ENCODE measurements around the gene TRIM52.
"Not testable (repeated sequence)": the region's sequence is repeated elsewhere in the genome, so short reads cannot be mapped to it uniquely, and the experiment has no call there.

TRIM52 gene

DNA sequence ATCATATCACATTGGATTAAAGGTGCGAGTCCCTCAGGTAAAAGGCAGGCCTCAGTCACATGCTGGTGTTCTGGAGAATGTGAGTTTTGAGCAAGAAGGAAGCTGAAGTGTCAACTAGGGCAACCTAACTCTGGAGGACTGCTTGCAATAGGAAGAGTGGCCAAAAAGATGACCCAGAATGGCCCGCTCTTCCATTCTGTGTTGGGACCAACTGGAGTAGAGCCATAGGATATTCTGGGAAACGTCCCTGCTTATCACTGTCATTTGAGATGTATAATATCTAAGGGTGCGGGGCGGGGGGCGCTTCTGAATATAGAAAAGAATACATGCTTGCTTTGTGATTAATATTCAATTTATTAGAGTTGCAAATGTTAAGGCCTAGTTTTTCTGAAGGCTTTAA lies 48.9 kb downstream of the TRIM52 start:
- no peak for FAIRE-seq

DNA sequence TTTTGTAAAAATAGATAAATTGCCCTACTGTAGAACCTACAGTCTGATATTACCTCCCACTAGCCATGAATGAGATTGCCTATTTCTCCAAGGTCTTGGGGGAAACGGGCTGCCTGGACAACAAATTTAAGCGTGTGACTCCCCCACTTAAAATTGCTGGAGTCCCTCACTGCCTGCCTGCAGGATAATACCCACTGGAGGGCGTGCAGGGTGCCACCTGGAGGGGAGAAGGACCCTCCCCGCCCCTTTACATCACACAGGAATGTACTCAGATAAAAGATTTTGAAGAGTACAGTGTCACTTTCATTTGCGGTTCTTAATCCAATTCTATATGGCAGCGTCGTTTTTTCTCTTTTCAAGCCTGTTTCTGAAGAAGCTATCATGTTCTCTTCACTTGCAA lies 49.7 kb downstream of the TRIM52 start:
- no peak for FAIRE-seq

DNA sequence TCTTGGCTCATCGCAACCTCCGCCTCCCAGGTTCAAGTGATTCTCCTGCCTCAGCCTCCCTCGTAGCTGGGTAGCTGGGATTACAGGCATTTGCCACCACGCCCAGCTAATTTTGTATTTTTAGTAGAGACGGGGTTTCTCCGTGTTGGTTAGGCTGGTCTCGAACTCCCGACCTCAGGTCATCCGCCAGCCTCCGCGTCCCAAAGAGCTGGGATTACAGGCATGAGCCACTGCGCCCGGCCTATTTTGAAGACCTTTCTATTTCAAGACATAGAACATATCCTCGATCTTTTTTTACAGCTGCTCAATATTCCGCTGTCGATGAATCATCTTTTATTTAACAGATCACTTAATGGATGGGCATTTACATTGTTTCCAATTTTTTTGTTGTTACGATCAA lies 50.2 kb downstream of the TRIM52 start:
- FAIRE-seq, result not testable (repeated sequence)

DNA sequence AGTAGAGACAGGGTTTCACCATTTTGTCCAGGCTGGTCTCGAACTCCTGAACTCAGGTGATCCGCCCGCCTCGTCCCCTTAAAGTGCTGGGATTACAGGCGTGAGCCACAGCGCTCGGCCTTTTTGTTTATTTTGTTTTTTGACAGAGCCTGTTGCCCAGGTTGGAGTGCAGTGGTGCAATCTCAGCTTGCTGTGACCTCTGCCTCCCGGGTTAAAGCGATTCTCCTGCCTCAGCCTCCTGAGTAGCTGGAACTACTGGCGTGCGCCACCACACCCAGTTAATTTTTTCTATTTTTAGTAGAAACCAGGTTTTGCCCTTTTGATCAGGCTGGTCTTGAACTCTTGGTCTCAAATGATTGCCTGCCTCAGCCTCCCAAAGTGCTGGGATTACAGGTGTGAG lies 50.8 kb downstream of the TRIM52 start:
- not testable (repeated sequence) for FAIRE-seq

DNA sequence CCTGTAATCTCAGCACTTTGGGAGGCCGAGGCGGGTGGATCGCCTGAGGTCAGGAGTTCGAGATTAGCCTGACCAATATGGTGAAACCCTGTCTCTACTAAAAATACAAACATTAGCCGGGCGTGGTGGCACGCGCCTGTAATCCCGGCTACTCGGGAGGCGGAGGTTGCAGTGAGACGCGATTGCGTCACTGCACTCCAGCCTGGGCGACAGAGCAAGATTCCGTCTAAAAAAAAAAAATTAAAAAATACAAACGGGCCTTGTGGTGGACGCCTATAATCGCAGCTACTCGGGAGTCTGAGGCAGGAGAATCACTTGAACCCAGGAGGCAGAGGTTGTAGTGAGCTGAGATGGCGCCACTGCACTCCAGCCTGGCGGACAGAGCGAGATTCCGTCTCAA lies 51.9 kb downstream of the TRIM52 start:
- FAIRE-seq, result not testable (repeated sequence)

DNA sequence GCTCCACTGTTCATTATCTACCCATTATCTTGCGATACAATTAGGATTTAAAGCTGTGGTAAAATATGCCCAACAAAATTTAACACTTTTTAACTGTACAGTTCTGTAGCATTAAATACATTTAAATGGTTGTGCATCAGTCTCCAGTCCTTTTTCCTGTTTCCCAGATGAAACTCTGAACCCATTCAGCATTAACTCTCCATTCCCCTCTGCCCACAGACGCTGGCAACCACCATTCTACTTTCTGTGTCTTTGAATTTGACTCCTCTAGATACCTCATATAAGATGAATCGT lies 53.0 kb downstream of the TRIM52 start:
- no peak for FAIRE-seq

DNA sequence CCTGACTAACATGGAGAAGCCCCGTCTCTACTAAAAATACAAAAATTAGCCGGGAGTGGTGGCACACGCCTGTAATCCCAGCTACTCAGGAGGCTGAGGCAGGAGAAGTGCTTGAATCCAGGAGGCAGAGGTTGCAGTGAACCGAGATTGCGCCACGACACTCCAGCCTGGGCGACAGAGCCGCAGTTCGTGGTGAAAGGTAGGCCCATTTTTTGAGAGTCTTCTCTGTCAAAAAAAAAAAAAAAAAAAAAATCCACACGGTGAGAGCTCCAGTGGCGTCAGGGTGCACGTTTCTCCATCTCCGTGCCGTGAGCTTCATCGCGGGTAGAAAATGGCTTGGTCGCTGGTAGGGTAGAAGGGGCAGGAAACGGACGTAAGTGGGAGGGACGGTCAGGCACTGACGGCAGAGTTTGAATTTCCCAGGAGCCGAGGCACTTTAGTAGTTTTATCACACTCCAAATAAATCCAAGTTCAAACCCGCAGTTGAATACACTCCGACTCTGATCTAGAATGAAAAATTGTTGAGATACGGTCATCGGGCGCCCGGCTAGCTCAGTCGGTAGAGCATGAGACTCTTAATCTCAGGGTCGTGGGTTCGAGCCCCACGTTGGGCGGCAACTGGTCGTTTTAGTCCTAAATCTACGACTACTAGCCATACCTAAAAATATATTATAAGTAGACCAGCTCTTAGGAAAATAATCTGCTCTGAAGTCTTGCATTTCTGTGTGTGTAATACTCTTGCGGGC lies 53.6 kb downstream of the TRIM52 start:
- FAIRE-seq, result no peak

DNA sequence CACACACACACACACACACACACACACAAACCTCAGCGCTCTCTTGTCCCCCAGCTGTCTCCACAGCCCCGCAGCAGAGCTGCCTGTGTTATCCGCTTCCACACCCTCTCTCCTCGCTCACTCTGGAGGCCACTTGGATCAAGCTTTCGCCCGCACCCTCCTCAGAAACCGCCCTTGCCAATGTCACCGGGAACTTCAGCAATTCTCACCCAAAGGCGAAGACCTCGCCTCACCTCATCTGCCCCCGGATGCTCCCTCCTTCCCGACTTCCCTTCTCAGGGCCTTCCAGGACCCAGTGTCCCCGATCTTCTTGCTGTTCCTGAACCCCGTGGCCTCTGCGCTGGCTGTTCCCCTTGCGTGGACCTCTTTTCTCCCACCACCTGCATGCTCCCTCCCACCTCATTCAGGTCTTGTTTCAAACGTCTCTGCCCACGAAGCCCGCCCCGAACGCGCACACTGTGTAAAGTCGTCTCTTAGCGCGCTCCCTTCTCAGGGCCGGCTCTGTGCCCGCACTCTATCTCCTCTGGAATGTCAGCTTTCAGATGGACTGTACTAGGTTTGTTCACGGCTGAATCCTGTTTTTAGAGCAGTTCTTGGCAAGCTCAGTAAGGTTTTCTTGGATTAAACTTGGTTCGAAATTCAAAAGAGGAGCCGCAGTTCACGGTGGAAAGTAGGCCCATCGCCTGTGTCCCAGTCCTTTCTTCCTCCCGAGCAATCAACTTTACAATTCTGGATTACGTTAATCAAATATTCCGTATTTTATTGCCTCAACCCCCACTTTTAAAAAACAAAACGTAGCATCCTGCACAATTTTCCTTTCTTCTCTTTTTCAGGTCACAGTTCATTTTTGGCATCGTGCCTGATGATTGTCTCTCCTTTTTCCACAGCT lies 54.9 kb downstream of the TRIM52 start:
- no peak for FAIRE-seq
